Neuron (in vitro differentiated cells): ENCODE measurements around the gene ACADS.

Source experiments
- H2AFZ ChIP-seq: one replicate; pipeline ENCODE4 v1.6.1; 2013; ENCODE audit warnings: low read depth, mild to moderate bottlenecking, inconsistent platforms, low read length, moderate library complexity
- H3K27me3 ChIP-seq: one replicate; pipeline ENCODE4 v1.6.1; 2013; ENCODE audit warnings: low read length; ENCODE audit not compliant: insufficient read depth
- H3K36me3 ChIP-seq: one replicate; pipeline ENCODE4 v1.6.1; 2013; ENCODE audit warnings: low read length; ENCODE audit not compliant: insufficient read depth
- H3K4me1 ChIP-seq: one replicate; pipeline ENCODE4 v1.6.1; 2013; ENCODE audit warnings: low read length; ENCODE audit not compliant: insufficient read depth
- H3K4me3 ChIP-seq: 2 replicates; pipeline ENCODE4 v1.5.1; 2013; ENCODE audit warnings: mild to moderate bottlenecking, low read length, moderate library complexity
- H3K9me3 ChIP-seq: one replicate; pipeline ENCODE4 v1.6.1; 2013; ENCODE audit warnings: low read length

Gene ACADS

GRCh38 chr12:120757949-120758348 is 32.3 kb downstream of the ACADS start:
- Histone ChIP-seq H3K27me3 (no peaks in the 10 kb centered on the region), H3K4me3 (no peak overlapping the region), H3K9me3 (no peaks in the 10 kb centered on the region), H3K36me3 (peaks cover 23% of the 10 kb centered on the region), H2AFZ (no peak overlapping the region), H3K4me1 (no peaks in the 10 kb centered on the region)

DNA sequence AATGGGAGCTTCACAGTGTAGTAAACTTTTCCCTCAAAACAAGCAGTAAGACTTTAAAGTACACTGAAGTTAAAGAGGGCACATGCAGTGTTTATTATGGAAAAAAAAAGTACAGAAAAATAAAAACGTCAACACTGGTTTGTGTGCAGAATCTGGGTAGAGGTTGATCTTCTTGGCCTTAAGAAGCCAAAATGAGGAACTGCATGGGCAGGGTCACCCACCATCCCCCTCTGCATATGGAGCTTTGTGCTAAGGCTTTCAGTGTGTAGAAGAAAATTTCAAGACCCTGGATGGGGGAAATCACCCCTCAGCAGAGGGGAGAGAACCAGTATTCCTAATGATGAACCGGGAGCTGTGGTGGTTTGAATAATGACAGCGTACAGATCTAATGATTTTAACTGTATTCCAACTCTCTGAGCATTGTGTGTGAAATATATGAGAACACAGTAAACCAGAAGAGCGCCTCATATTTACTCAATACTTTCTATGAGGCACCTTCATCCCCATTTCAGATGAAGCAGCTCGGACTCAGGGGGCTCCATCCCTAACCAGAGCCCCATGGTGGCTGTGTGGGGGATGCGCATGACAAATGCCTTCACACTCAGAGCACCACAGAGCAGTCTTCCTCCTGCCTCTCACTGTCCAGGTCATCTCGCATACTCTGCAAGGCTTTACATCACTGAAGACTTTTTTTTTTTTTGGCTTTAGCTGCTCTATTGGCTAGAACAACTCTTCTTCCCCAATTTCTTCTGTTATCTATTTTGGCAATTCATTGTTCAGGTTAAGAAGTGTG is 33.4 kb downstream of the ACADS start:
- Histone ChIP-seq H3K9me3 (no peaks in the 10 kb centered on the region), H3K4me3 (no peak overlapping the region), H3K4me1 (no peaks in the 10 kb centered on the region), H3K36me3 (peaks cover 33% of the 10 kb centered on the region), H3K27me3 (no peaks in the 10 kb centered on the region), H2AFZ (no peak overlapping the region)

DNA sequence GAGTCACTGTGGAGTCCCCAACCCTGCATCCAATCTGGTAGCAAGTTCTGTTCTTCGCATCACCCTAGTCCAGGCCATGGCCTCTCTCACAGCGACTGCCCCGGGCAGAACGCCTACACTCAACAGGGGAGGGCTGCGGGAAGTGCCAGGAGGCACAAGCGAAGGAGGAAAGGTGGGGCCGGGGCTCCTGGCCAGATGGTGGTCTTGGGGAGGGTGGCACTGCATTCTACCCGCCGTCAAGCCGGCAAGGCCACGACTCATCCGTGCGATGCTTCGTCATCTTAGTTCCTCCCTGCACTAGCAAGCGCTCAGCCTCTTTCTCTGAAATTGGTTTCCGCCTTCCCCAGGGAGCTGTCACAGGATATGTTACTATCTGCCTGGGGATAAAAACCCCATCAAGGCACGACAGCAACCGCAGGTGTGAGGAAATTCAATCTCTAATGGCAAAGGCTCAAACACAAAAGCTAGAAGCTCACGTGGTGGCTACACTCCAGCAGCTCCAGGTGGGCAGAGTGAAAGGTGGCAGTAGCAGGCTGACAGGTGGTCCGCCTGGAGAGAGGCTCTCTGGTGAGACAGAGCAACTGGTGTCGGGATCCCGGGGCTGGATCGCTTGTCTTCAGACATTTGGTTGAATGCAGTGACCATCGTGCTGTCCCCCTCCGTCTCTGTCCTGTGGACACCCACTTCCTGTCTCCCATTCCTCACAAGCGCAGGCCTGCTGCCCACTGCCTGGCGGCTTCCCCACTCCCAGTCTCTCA is 34.1 kb downstream of the ACADS start:
- Histone ChIP-seq H3K27me3 (no peaks in the 10 kb centered on the region), H3K9me3 (no peaks in the 10 kb centered on the region), H3K36me3 (peaks cover 40% of the 10 kb centered on the region), H3K4me3 (no peak overlapping the region), H3K4me1 (no peaks in the 10 kb centered on the region), H2AFZ (no peak overlapping the region)

- Histone ChIP-seq H3K4me3 (no peak overlapping the region), H3K9me3 (no peaks in the 10 kb centered on the region), H3K36me3 (peaks cover 47% of the 10 kb centered on the region), H3K4me1 (no peaks in the 10 kb centered on the region), H2AFZ (no peak overlapping the region), H3K27me3 (no peaks in the 10 kb centered on the region)
Observed at GRCh38 chr12:120760349-120761254, 35.0 kb downstream of the ACADS start.

- Histone ChIP-seq H3K9me3 (no peaks in the 10 kb centered on the region), H3K4me1 (no peaks in the 10 kb centered on the region), H3K27me3 (no peaks in the 10 kb centered on the region), H3K4me3 (no peak overlapping the region), H3K36me3 (peaks cover 57% of the 10 kb centered on the region), H2AFZ (no peak overlapping the region)
Observed at GRCh38 chr12:120761519-120761934, 35.9 kb downstream of the ACADS start.

DNA sequence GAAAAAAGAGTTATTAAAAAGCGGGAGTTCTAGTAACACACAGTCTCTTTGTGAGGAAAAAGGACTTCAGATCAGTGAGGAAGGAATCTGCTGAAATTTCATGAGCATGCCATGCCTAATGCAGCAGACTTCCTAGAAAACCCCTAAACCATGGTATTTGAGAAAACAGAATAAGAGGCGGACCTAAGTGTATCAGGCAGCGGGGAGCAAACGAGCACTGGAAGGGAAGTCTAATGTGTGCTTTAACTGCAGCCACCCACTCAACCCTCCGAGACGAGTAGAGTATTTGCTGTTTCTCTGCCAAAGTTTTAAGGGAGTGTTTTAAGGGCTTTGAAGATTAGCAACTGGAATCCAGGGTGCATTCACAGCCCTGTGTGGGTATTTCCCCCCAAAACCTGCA is 36.5 kb downstream of the ACADS start:
- no peaks in the 10 kb centered on the region for H3K27me3 ChIP-seq
- H3K4me3 ChIP-seq, result no peak overlapping the region
- H3K4me1 ChIP-seq, result no peaks in the 10 kb centered on the region
- peaks cover 2% of the 10 kb centered on the region for H3K9me3 ChIP-seq
- no peak overlapping the region for H2AFZ ChIP-seq
- peaks cover 62% of the 10 kb centered on the region for H3K36me3 ChIP-seq

DNA sequence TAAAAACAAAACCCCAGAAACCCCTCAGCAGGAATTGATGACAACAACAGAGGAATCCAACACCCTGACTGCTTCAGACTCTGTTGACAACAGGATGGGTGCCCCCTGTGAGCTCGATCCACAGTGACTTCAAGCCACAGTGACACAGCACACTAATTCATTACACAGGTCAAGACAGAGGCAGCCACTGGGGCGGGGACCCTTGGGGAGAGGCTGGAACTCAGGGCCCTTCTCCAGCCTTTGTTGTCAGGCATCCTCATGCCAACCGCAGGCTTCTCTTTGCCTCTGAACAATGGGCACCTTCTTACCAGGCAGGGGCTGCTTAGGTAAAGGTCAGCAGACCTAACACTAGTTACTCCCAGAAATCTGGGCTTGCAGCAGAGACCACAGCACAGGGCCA is 37.6 kb downstream of the ACADS start:
- no peaks in the 10 kb centered on the region for H3K27me3 ChIP-seq
- no peak overlapping the region for H2AFZ ChIP-seq
- H3K9me3 ChIP-seq, result peaks cover 6% of the 10 kb centered on the region
- H3K4me3 ChIP-seq, result no peak overlapping the region
- peaks cover 74% of the 10 kb centered on the region for H3K36me3 ChIP-seq
- no peaks in the 10 kb centered on the region for H3K4me1 ChIP-seq

DNA sequence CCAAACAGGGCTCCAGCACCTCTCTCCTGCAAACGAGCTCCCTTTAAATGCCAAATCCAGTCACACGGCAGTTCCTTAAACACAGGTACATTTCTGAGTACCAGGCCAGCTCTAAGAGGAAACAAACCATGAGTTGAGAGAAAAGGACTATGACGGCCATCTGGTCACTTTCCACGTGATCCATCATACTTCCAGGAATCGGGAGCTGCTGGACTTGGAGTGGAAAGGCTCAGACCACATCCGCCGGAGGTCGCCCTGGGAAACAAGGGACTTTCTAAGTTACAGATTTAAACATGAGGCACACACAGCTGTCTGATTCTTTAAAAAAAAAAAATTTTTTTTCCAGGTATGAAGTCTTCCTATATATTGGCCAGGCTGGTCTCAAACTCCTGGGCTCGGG is 39.2 kb downstream of the ACADS start:
- Histone ChIP-seq H3K27me3 (no peaks in the 10 kb centered on the region), H3K4me3 (no peak overlapping the region), H3K36me3 (peaks cover 80% of the 10 kb centered on the region), H3K4me1 (no peaks in the 10 kb centered on the region), H3K9me3 (peaks cover 6% of the 10 kb centered on the region), H2AFZ (no peak overlapping the region)

DNA sequence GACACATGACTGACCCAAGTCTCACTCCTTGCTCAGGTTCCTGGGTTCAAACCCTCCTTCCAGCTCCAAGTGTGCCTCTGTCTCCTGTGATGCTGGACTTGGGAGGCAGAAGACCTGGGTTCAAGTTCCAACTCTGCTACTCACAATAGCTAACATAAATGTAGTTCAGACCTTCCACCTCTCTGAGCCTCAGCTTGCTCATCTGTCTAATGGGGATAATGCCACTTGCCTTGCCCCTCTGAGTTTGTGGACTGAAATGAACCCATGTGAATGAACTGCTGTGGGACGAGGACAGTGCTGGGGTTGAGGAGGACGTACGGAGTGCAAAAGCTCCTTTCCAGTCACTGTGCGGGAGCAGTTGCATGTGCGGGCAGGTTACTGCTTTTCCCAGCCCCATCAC is 40.9 kb downstream of the ACADS start:
- Histone ChIP-seq H3K4me3 (no peak overlapping the region), H3K4me1 (peaks cover 17% of the 10 kb centered on the region), H2AFZ (no peak overlapping the region), H3K36me3 (peaks cover 68% of the 10 kb centered on the region), H3K9me3 (peaks cover 6% of the 10 kb centered on the region), H3K27me3 (no peaks in the 10 kb centered on the region)

- H3K4me1 ChIP-seq, result peaks cover 21% of the 10 kb centered on the region
- H3K4me3 ChIP-seq, result no peak overlapping the region
Observed at GRCh38 chr12:120767071-120768024, 41.7 kb downstream of the ACADS start.

DNA sequence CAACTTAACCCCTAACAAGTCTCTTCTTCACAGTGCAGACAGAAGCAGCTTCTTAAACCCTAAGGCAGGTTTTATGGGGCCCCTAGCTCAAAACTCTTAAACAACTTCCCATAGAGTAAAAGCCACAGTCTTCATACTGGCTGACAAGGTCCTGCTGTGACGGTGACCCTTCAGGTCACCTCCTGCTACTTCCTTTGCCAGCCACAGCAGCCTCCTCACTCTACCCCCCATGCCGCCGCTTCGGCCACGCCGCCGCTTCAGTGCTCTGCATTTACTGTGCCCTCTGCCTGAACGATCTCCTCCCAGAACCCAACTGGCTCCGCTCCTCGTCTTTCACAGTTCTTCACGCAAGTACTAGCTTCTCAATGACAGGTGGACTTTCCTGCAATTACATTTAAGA is 45.5 kb downstream of the ACADS start:
- Histone ChIP-seq H3K27me3 (no peaks in the 10 kb centered on the region), H3K4me3 (no peak overlapping the region), H2AFZ (no peak overlapping the region), H3K9me3 (peaks cover 6% of the 10 kb centered on the region), H3K4me1 (peaks cover 24% of the 10 kb centered on the region), H3K36me3 (peaks cover 29% of the 10 kb centered on the region)

More at GRCh38 chr12:120767071-120768024, 41.7 kb downstream of the ACADS start:
- H3K9me3 ChIP-seq, result peaks cover 6% of the 10 kb centered on the region
- no peak overlapping the region for H2AFZ ChIP-seq
- H3K27me3 ChIP-seq, result no peaks in the 10 kb centered on the region
- H3K36me3 ChIP-seq, result peaks cover 61% of the 10 kb centered on the region
